Panc1 (cell line): ENCODE results near the gene KAT6B. TPM values are rescaled to one million over a fixed set of nuclear protein-coding genes. Genes with fewer than 3 reads are reported as not detected.
A peak's percentile ranks its signal among the peaks of the same experiment; 100 is the strongest.

Experiments used
- ATAC-seq: fragments of 200-7000 bp; cut with Tn5 transposase; 2 replicates; pipeline ENCODE4 v1.9.1; 2020; ENCODE audit warnings: mild to moderate bottlenecking, moderate library complexity
- BruUV-seq: library from RNA; stranded (reverse); fragments of 400-500 nt; replicated peaks from 2 replicates; lab custom pipeline; 2021; lab: Mats Ljungman, UMichigan
- CTCF ChIA-PET: fragments of 300-600 bp; sonication (Branson Sonifier 250); formaldehyde crosslinking; loops from one replicate; lab custom pipeline; 2022; ENCODE audit warnings: antibody characterized with exemption; lab: Charles Lee
- POLR2A ChIA-PET: fragments of 300-600 bp; sonication (Branson Sonifier 250); formaldehyde crosslinking; loops from one replicate; lab custom pipeline; 2022; ENCODE audit warnings: antibody characterized with exemption; lab: Charles Lee
- DNase-seq: peaks from one replicate; pipeline ENCODE4 v3.0.0-alpha.2; 2010; ENCODE audit warnings: low read depth, low spot score
- H3K27ac ChIP-seq: 2 replicates; pipeline ENCODE4 v1.5.1; 2011; ENCODE audit warnings: mild to moderate bottlenecking, low read length, inconsistent platforms
- H3K27me3 ChIP-seq: fragments of 200-500 bp; sonication (Bioruptor generic); 2 replicates; pipeline ENCODE4 v1.6.0; 2014; ENCODE audit warnings: low read length, inconsistent platforms; ENCODE audit not compliant: control insufficient read depth, insufficient read depth
- H3K36me3 ChIP-seq: fragments of 200-500 bp; sonication (Bioruptor generic); 2 replicates; pipeline ENCODE4 v1.5.1; 2014; ENCODE audit warnings: inconsistent platforms, mild to moderate bottlenecking, low read length, moderate library complexity; ENCODE audit not compliant: control insufficient read depth, insufficient read depth
- H3K4me1 ChIP-seq: 2 replicates; pipeline ENCODE4 v1.5.1; 2011; ENCODE audit warnings: inconsistent platforms, mild to moderate bottlenecking, low read length, moderate library complexity; ENCODE audit not compliant: control insufficient read depth, insufficient read depth
- H3K4me3 ChIP-seq, 2 experiments: 2 replicates each; pipeline ENCODE4 v1.5.1; 2011 to 2012; ENCODE audit warnings: low read depth in 2 of 2, low read length in 2 of 2, mild to moderate bottlenecking in 2 of 2, inconsistent platforms in 1 of 2, moderate library complexity in 1 of 2
- H3K9me3 ChIP-seq: fragments of 200-500 bp; sonication (Bioruptor generic); 2 replicates; pipeline ENCODE4 v1.5.1; 2014; ENCODE audit warnings: low read depth, mild to moderate bottlenecking, inconsistent platforms, low read length, moderate library complexity; ENCODE audit not compliant: control insufficient read depth, insufficient read depth
- CTCF ChIP-seq: fragments of 450-650 bp; IDR thresholded peaks from 2 replicates; pipeline ENCODE4 v1.5.1; 2017; ENCODE audit warnings: mild to moderate bottlenecking
- POLR2AphosphoS5 ChIP-seq: IDR thresholded peaks from 2 replicates; pipeline ENCODE4 v1.6.1; 2012; ENCODE audit warnings: mild to moderate bottlenecking, low read depth, low read length, moderate library complexity
- REST ChIP-seq, 2 experiments: IDR thresholded peaks; 2 replicates each; pipeline ENCODE4 v1.6.1; 2011 to 2012; ENCODE audit warnings: low read depth in 2 of 2, control low read depth in 1 of 2, low read length in 1 of 2, mild to moderate bottlenecking in 1 of 2, moderate library complexity in 1 of 2; ENCODE audit not compliant: insufficient read depth in 1 of 2
- SIN3A ChIP-seq: IDR thresholded peaks from 2 replicates; pipeline ENCODE4 v1.6.1; 2012; ENCODE audit warnings: low read depth, mild to moderate bottlenecking, low read length, moderate library complexity, borderline replicate concordance; ENCODE audit not compliant: insufficient read depth
- TCF7L2 ChIP-seq: IDR thresholded peaks from 2 replicates; pipeline ENCODE4 v1.6.1; 2011; ENCODE audit warnings: mild to moderate bottlenecking, low read depth, low read length, inconsistent platforms
- in situ Hi-C: cut with HindIII; loops from 2 replicates; pipeline ENCODE4 v1.10.0; 2016; ENCODE audit warnings: low sequenced_read_pairs, low pct_unique_long_range_greater_than_20kb
- intact Hi-C: fragments of 100-400 bp; cut with micrococcal nuclease; formaldehyde crosslinking; loops from one replicate; pipeline ENCODE4 v1.10.0; 2022; ENCODE audit not compliant: unreplicated experiment
- total RNA-seq: library from RNA; stranded (reverse); gene quantifications from one replicate; pipeline ENCODE4 v1.2.1, GENCODE V29; 2021; ENCODE audit not compliant: unreplicated experiment

Gene KAT6B
- total RNA-seq, 1 experiment from 2014 or later: 31.1 TPM

DNA sequence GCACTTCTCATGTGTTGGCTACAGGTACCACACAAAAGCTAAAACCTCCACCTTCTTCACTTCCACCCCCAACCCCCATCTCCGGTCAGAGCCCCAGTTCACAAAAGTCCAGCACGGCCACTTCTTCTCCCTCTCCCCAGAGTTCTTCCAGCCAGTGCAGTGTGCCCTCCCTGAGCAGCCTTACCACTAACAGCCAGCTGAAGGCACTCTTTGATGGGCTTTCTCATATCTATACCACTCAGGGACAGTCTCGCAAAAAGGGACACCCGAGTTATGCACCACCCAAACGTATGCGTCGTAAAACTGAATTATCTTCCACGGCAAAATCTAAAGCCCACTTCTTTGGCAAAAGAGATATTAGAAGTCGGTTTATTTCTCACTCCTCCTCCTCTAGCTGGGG, 149.4 kb downstream of the KAT6B start:
- no peaks in the 10 kb centered on the region for H3K36me3 ChIP-seq
- ChIA-PET POLR2A (no interaction called here), CTCF (no interaction called here)
- intact Hi-C loops (no loop called here), in situ Hi-C loops (no loop called here)
- ATAC-seq (no peak), DNase-seq (no peak)
- H3K27ac ChIP-seq: no peak overlapping the region
- BruUV-seq: TSS peak; percentile 34
- H3K9me3 ChIP-seq: no peaks in the 10 kb centered on the region
- TF ChIP-seq SIN3A (no peak), CTCF (no peak; the same call in 1 of the 2 replicates), TCF7L2 (no peak), REST (IDR thresholded peaks at IDR 0.05; ENCODE audit: insufficient read depth in 1 of 2, low read depth in 2 of 2, low read length in 1 of 2) (no peak), POLR2AphosphoS5 (no peak)
- no peaks in the 10 kb centered on the region for H3K4me1 ChIP-seq
- no peaks in the 10 kb centered on the region for H3K27me3 ChIP-seq
- no peak overlapping the region for H3K4me3 ChIP-seq

- Histone ChIP-seq H3K4me3 (no peak overlapping the region), H3K9me3 (no peaks in the 10 kb centered on the region), H3K4me1 (no peaks in the 10 kb centered on the region), H3K27me3 (no peaks in the 10 kb centered on the region), H3K36me3 (no peaks in the 10 kb centered on the region), H3K27ac (no peak overlapping the region)
- CTCF ChIA-PET: no interaction called here
- DNase-seq (no peak), ATAC-seq (no peak)
- no TSS peak for BruUV-seq
- intact Hi-C loops (no loop called here), in situ Hi-C loops (no loop called here)
- POLR2A ChIA-PET: no interaction called here
- TF ChIP-seq TCF7L2 (no peak), CTCF (0 out of 2 replicates have a peak, but pooled peaks have one; percentile 4)
These were observed 150.2 kb downstream of the KAT6B start for GRCh38 chr10:74976565-74976964.

- Histone ChIP-seq H3K9me3 (no peaks in the 10 kb centered on the region), H3K27me3 (no peaks in the 10 kb centered on the region), H3K27ac (no peak overlapping the region), H3K4me3 (no peak overlapping the region), H3K4me1 (no peaks in the 10 kb centered on the region), H3K36me3 (no peaks in the 10 kb centered on the region)
- in situ Hi-C loops: no loop called here
- ChIA-PET POLR2A (no interaction called here), CTCF (no interaction called here)
- intact Hi-C loops: no loop called here
- DNase-seq (no peak), ATAC-seq (no peak)
- TF ChIP-seq REST (IDR thresholded peaks at IDR 0.05; ENCODE audit: insufficient read depth in 1 of 2, low read depth in 2 of 2, low read length in 1 of 2): no peak
- TF ChIP-seq CTCF: no peak
- TF ChIP-seq POLR2AphosphoS5: no peak
- TF ChIP-seq TCF7L2: no peak
- no peak for TF ChIP-seq SIN3A
- BruUV-seq: no TSS peak
These were observed 150.7 kb downstream of the KAT6B start for GRCh38 chr10:74977072-74977471.
